NCI-H2196 treated with DMSO at 0.1 percent for 48 hours (cell line): Measurements from ENCODE around the gene KIAA0040.
"Not testable (repeated sequence)": the region's sequence is repeated elsewhere in the genome, so short reads cannot be mapped to it uniquely, and the experiment has no call there.

ENCODE experiments used
- DNase-seq: peaks from one replicate; lab custom pipeline; 2025; ENCODE audit not compliant: unreplicated experiment; lab: John Stamatoyannopoulos, UW

Gene KIAA0040

GRCh38 chr1:175108331-175108820 is 84.2 kb downstream of the KIAA0040 start:
- not testable (repeated sequence) for DNase-seq
